Activated CD4-positive, alpha-beta T cell treated with anti-CD3 and anti-CD28 coated beads, Interleukin-2, Interleukin-6, amounts not matched to agents 100 ng/mL and 50 ng/mL, durations not matched to agents 16 hours and 8 hours (primary cell): ENCODE data around the gene SLC9A8.

Experiments used
- DNase-seq: peaks from one replicate; pipeline ENCODE4 v3.0.0-alpha.2; 2020

Gene SLC9A8

GRCh38 chr20:49814057-49814694 is 1.5 kb downstream of the SLC9A8 start:
- DNase-seq: no peak

GRCh38 chr20:49818816-49819215 is 6.2 kb downstream of the SLC9A8 start:
- no peak for DNase-seq

GRCh38 chr20:49819702-49820101 is 7.1 kb downstream of the SLC9A8 start:
- no peak for DNase-seq

- no peak for DNase-seq
Observed at GRCh38 chr20:49821381-49821780, 8.8 kb downstream of the SLC9A8 start.

- DNase-seq: no peak
Observed at GRCh38 chr20:49821870-49822331, 9.3 kb downstream of the SLC9A8 start.

GRCh38 chr20:49823152-49823847 is 10.7 kb downstream of the SLC9A8 start:
- peak; percentile 42 for DNase-seq

- DNase-seq: no peak
Observed at GRCh38 chr20:49824206-49824605, 11.6 kb downstream of the SLC9A8 start.

- no peak for DNase-seq
Observed at GRCh38 chr20:49825521-49826033, 12.9 kb downstream of the SLC9A8 start.

GRCh38 chr20:49831022-49831769 is 18.6 kb downstream of the SLC9A8 start:
- no peak for DNase-seq

- no peak for DNase-seq
Observed at GRCh38 chr20:49831770-49832631, 19.4 kb downstream of the SLC9A8 start.

GRCh38 chr20:49832632-49833327 is 20.2 kb downstream of the SLC9A8 start:
- DNase-seq: no peak

- DNase-seq: no peak
Observed at GRCh38 chr20:49833483-49833882, 20.9 kb downstream of the SLC9A8 start.

GRCh38 chr20:49835031-49835430 is 22.4 kb downstream of the SLC9A8 start:
- DNase-seq: no peak

- no peak for DNase-seq
Observed at GRCh38 chr20:49838546-49838945, 25.9 kb downstream of the SLC9A8 start.

GRCh38 chr20:49843139-49843538 is 30.5 kb downstream of the SLC9A8 start:
- DNase-seq: no peak

- no peak for DNase-seq
Observed at GRCh38 chr20:49843770-49844380, 31.2 kb downstream of the SLC9A8 start.

GRCh38 chr20:49845060-49845459 is 32.4 kb downstream of the SLC9A8 start:
- DNase-seq: no peak

GRCh38 chr20:49846206-49846807 is 33.7 kb downstream of the SLC9A8 start:
- peak; percentile 74 for DNase-seq

- DNase-seq: no peak
Observed at GRCh38 chr20:49850463-49851230, 38.0 kb downstream of the SLC9A8 start.

GRCh38 chr20:49851231-49851705 is 38.6 kb downstream of the SLC9A8 start:
- DNase-seq: no peak
